Common myeloid progenitor, CD34-positive (primary cell): ENCODE data around the gene BCORL1.

Experiments used
- CTCF ChIA-PET: fragments of 350-600 bp; sonication (Branson Sonifier 250); formaldehyde crosslinking; loops from one replicate; lab custom pipeline; 2021; ENCODE audit warnings: antibody characterized with exemption; lab: Charles Lee
- POLR2A ChIA-PET: fragments of 350-600 bp; sonication (Branson Sonifier 250); formaldehyde crosslinking; loops from one replicate; lab custom pipeline; 2021; ENCODE audit warnings: antibody characterized with exemption; lab: Charles Lee
- DNase-seq, 3 donors: peaks; one replicate each; pipeline versions ENCODE4 v3.0.0 to v3.0.0-alpha.2; 2013
- H3K27ac ChIP-seq, 2 experiments: 1 replicate in 1 of 2; 2 replicates in 1 of 2; pipeline ENCODE4 v1.7.0; 2013; ENCODE audit warnings: inconsistent platforms in 2 of 2, low read length in 2 of 2, mild to moderate bottlenecking in 2 of 2, low read depth in 1 of 2, moderate library complexity in 1 of 2; ENCODE audit not compliant: severe bottlenecking in 2 of 2, insufficient read depth in 1 of 2, poor library complexity in 1 of 2
- H3K27me3 ChIP-seq, 5 experiments: replicated peaks in 2 of 5; 1 replicate in 3 of 5; 2 replicates in 2 of 5; pipeline versions ENCODE4 v1.6.1 to v1.7.0; 2013; ENCODE audit warnings: low read length in 4 of 5, mild to moderate bottlenecking in 2 of 5, moderate library complexity in 2 of 5, inconsistent platforms in 1 of 5; ENCODE audit not compliant: insufficient read depth in 5 of 5, control insufficient read depth in 4 of 5
- H3K36me3 ChIP-seq, 4 experiments: 1 replicate in 2 of 4; 2 replicates in 2 of 4; pipeline versions ENCODE4 v1.6.1 to v1.7.0; 2013; ENCODE audit warnings: low read length in 3 of 4, control low read depth in 1 of 4, mild to moderate bottlenecking in 1 of 4; ENCODE audit not compliant: control insufficient read depth in 4 of 4, insufficient read depth in 4 of 4
- H3K4me1 ChIP-seq, 4 experiments: 1 replicate in 3 of 4; 2 replicates in 1 of 4; pipeline versions ENCODE4 v1.6.1 to v1.7.1; 2013; ENCODE audit warnings: low read length in 3 of 4, mild to moderate bottlenecking in 3 of 4, control low read depth in 1 of 4, inconsistent platforms in 1 of 4, moderate library complexity in 1 of 4; ENCODE audit not compliant: control insufficient read depth in 4 of 4, insufficient read depth in 4 of 4; ENCODE audit errors: control extremely low read depth in 1 of 4
- H3K4me3 ChIP-seq, 7 experiments: 1 replicate in 4 of 7; 2 replicates in 3 of 7; pipeline versions ENCODE4 v1.5.1 to v1.7.0; 2013; ENCODE audit warnings: mild to moderate bottlenecking in 7 of 7, low read length in 6 of 7, moderate library complexity in 6 of 7, inconsistent platforms in 2 of 7, low read depth in 2 of 7, control low read depth in 1 of 7; ENCODE audit not compliant: insufficient read depth in 4 of 7, control insufficient read depth in 1 of 7; ENCODE audit errors: extremely low read depth in 1 of 7
- H3K9me3 ChIP-seq, 5 experiments: 1 replicate in 4 of 5; 2 replicates in 1 of 5; pipeline versions ENCODE4 v1.6.1 to v1.7.1; 2013; ENCODE audit warnings: low read length in 4 of 5, mild to moderate bottlenecking in 2 of 5, inconsistent platforms in 1 of 5, low read depth in 1 of 5, moderate library complexity in 1 of 5; ENCODE audit not compliant: control insufficient read depth in 4 of 5, insufficient read depth in 2 of 5; ENCODE audit errors: control extremely low read depth in 1 of 5
- WGBS: methylation state at CpG from one replicate; pipeline ENCODE4 v1.1.5; 2013; ENCODE audit not compliant: insufficient coverage; 5-methylcytosine and 5-hydroxymethylcytosine counted together

Gene BCORL1

DNA sequence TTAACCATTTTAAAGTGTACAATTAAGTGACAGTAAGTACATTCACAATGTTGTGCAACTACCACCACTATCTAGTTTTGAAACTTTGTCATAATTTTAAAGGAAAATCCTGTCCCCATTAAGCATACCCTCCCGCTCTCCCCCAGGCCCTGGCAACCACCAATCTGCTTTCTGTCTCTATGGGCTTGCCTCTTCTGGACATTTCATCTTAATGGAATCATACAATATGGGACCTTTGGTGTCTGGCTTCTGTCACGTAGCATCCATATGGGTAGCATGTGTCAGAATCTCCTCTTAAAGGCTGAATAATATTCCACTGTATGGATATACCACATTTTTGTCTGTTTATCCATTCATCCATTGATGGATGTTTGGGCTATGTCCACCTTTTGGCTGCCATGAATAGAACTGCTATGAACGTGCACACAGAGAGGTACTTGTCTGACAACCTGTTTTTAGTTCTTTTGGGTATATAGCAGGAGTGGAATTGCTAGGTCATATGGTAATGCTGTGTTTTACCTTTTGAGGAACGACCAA is 66.3 kb downstream of the BCORL1 start:
- ChIA-PET CTCF (interaction anchor here (0.7 kb wide), 1 partner anchor 9 kb away, joined by 3 read pairs; no protein-coding TSS in a partner anchor), POLR2A (no interaction called here)
- no peak overlapping the region for H3K4me3 ChIP-seq
- H3K9me3 ChIP-seq: peaks cover 0 to 4% (median 2%) of the 10 kb centered on the region in 5 experiments
- no peak for DNase-seq
- no peaks in the 10 kb centered on the region for H3K4me1 ChIP-seq
- no peaks in the 10 kb centered on the region for H3K27me3 ChIP-seq
- H3K36me3 ChIP-seq: peaks cover 13 to 71% (median 31%) of the 10 kb centered on the region in 4 experiments
- no peak overlapping the region for H3K27ac ChIP-seq
- WGBS: no CpG with 5 or more reads among the region's 4 CpGs

DNA sequence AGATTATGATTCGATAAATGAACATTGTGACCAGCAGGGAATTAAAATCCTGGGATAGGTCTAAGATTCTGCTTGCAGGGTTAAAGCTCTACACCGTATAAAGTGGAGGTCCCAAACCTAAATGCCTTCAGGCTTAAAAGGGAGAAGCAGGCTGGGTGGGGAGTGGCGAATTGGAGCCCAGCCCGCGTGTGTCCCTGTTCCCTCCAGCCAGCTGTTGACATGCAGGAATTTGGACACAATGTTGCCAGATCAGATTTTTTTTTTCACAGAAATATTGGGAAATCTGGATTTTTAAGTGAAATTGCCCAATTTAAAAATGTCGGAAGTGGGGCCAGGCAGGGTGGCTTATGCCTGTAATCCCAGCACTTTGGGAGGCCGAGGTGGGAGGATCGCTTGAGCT is 67.4 kb downstream of the BCORL1 start:
- CTCF ChIA-PET: interaction anchor here (0.9 kb wide), 1 partner anchor 11 kb away, joined by 4 read pairs; no protein-coding TSS in a partner anchor
- H3K9me3 ChIP-seq: peaks cover 0 to 4% (median 2%) of the 10 kb centered on the region in 5 experiments
- no peak overlapping the region for H3K4me3 ChIP-seq
- no peaks in the 10 kb centered on the region for H3K27me3 ChIP-seq
- no peaks in the 10 kb centered on the region for H3K4me1 ChIP-seq
- WGBS: 94% methylated on average over 5 of the region's 8 CpGs
- no peak overlapping the region for H3K27ac ChIP-seq
- H3K36me3 ChIP-seq: peaks cover 13 to 74% (median 32%) of the 10 kb centered on the region in 4 experiments
- no peak for DNase-seq
- POLR2A ChIA-PET: no interaction called here

DNA sequence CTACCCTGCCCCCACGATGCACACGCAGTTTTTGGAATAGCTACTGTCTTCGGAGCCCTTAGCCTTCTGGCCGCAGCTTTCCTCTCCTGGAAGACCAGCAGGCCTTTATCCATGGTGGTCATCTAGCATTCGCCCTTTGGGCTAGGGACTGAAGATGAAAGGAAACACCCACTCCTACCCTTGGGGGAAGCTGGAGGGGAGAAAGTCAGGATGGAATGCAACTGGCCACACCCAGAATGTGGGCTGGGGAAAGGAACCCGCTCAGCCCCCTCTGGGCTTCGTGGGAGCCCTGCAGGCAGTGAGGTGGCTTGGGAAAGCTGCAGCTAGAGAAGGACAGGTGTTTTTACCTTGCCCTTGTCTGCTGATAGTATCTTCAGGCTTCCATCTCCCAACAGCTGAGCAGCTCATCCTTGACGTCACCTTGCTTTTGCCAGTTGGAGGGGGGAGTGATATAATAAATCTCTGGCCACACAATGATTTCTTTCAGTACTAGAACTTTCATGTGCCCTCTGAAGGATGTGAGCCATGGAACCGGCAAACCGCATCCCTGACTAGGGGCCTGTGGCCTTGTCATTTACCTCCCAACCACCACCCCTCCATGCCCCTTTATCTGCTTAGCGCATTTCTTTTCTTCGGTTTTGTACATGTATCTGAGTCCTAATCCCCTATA is 68.9 kb downstream of the BCORL1 start:
- ChIA-PET CTCF (no interaction called here), POLR2A (no interaction called here)
- H3K4me1 ChIP-seq: no peaks in the 10 kb centered on the region
- H3K4me3 ChIP-seq: no peak overlapping the region
- no peak overlapping the region for H3K27ac ChIP-seq
- DNase-seq: no peak
- WGBS: 82% methylated on average over 6 of the region's 12 CpGs
- peaks cover 11 to 72% (median 34%) of the 10 kb centered on the region in 4 experiments for H3K36me3 ChIP-seq
- no peaks in the 10 kb centered on the region for H3K27me3 ChIP-seq
- peaks cover 0 to 4% (median 2%) of the 10 kb centered on the region in 5 experiments for H3K9me3 ChIP-seq

DNA sequence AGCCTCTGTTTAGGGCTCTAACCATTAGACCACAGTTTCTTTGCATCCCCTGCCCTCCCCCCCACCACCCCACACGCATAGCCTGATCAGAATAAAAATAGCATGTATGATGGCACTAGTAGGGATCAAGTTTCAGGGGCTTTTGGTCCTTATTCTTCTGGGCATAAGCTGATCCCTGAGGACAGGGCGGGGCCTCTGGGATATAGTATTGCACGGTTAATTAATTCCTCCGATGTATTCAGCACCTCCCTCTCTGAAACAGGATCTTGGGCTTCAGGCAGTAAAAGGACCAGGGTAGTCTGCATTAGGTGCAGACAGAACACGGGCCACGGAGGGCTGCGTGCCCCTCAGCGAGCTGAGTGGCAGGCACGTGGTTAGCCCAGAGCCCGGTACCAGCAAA is 70.8 kb downstream of the BCORL1 start:
- Histone ChIP-seq H3K4me3 (no peak overlapping the region), H3K27ac (no peak overlapping the region), H3K4me1 (peaks cover 0 to 3% (median 0%) of the 10 kb centered on the region in 4 experiments), H3K9me3 (peaks cover 0 to 2% (median 2%) of the 10 kb centered on the region in 5 experiments), H3K27me3 (no peaks in the 10 kb centered on the region), H3K36me3 (peaks cover 7 to 59% (median 26%) of the 10 kb centered on the region in 4 experiments)
- ChIA-PET CTCF (no interaction called here), POLR2A (no interaction called here)
- DNase-seq: no peak
- WGBS: 90% methylated on average over 7 of the region's 10 CpGs

DNA sequence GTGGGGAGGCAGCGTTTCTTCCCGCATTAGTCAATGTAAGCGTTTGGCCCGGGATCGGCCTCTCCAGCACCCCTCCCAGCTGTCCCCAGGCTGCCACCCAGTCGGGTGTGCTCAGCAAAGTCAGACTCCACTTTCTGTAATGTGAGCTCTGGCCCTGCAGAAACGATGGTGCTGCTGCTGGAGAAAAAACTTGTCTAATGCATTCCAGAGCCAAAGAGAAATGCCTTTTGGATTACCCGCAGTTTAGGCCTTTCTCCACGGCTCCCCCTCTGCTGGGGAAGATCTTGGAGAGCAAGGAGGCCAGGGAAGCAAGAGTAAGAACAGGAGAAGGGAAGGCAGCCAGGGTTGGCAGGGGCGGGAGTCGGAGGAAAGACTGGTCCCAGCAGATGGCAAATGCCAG is 72.7 kb downstream of the BCORL1 start:
- Histone ChIP-seq H3K27ac (no peak overlapping the region), H3K9me3 (no peaks in the 10 kb centered on the region), H3K4me3 (no peak overlapping the region), H3K27me3 (no peaks in the 10 kb centered on the region), H3K36me3 (peaks cover 5 to 50% (median 22%) of the 10 kb centered on the region in 4 experiments), H3K4me1 (peaks cover 0 to 7% (median 4%) of the 10 kb centered on the region in 4 experiments)
- WGBS: 85% methylated on average over 8 of the region's 11 CpGs
- CTCF ChIA-PET: interaction anchor here (1.0 kb wide), 2 partner anchors 9 to 130 kb away, joined by 3 read pairs; no protein-coding TSS in a partner anchor
- POLR2A ChIA-PET: interaction anchor here (0.5 kb wide), 1 partner anchor 124 kb away, joined by 4 read pairs; no protein-coding TSS in a partner anchor
- no peak for DNase-seq

DNA sequence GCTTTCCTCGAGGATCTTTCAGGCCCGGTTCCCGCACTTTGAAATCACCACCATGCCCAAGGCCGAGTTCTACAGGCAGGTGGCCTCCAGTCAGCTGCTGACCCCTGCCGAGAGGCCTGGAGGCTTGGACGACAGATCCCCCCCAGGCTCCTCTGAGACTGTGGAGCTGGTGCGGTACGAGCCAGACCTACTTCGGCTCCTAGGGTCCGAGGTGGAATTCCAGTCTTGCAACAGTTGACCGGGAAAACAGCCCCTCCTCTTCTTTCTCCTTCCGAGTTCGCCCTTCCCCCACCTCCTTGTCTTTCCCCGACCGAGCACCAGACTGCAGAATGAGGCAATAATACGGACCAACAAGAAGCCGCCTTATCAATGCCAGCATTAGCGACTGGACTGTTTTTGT is 73.5 kb downstream of the BCORL1 start:
- Histone ChIP-seq H3K27me3 (no peaks in the 10 kb centered on the region), H3K27ac (no peak overlapping the region), H3K9me3 (no peaks in the 10 kb centered on the region), H3K4me1 (peaks cover 0 to 9% (median 7%) of the 10 kb centered on the region in 4 experiments), H3K4me3 (no peak overlapping the region), H3K36me3 (peaks cover 2 to 45% (median 19%) of the 10 kb centered on the region in 4 experiments)
- 83% methylated on average over 17 of the region's 18 CpGs for WGBS
- no peak for DNase-seq
- CTCF ChIA-PET: interaction anchor here (1.0 kb wide), 1 partner anchor 10 kb away, joined by 3 read pairs; no protein-coding TSS in a partner anchor
- POLR2A ChIA-PET: no interaction called here

DNA sequence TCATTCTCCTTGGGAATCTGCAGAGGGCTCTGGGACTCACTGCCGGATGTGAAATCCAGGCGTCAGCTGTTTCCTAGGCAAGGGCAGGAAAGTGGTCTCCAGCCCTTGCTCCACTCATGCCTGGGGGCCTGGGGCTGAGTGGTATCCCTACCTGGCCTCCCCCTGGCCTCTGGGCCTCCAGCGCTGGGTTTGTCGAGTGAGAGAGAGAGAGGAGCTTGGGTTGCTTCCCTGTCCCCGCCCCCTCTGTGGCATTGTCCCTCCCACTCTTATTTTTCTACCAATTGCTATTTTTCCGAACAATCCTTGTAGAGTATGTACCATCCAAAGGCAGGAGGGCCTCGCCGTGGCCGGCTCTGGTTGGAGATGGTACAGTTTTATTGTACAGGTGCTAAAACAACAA is 74.8 kb downstream of the BCORL1 start:
- DNase-seq: no peak
- ChIA-PET POLR2A (no interaction called here), CTCF (interaction anchor here (0.6 to 0.7 kb wide), 2 partner anchors 9 to 131 kb away, joined by 3 read pairs; no protein-coding TSS in a partner anchor)
- Histone ChIP-seq H3K36me3 (peaks cover 2 to 32% (median 11%) of the 10 kb centered on the region in 4 experiments), H3K27me3 (peaks cover 0 to 2% (median 0%) of the 10 kb centered on the region in 5 experiments), H3K9me3 (no peaks in the 10 kb centered on the region), H3K4me3 (no peak overlapping the region), H3K27ac (no peak overlapping the region), H3K4me1 (peaks cover 0 to 10% (median 7%) of the 10 kb centered on the region in 4 experiments)
- WGBS: 90% methylated on average over 2 of the region's 9 CpGs
